Nephron (organoid): Measurements from ENCODE around the gene LHFPL2.

Source experiments
- H3K27ac Mint-ChIP-seq, 3 experiments: 2 replicates each; pipeline ENCODE4 v1.8.0; 2020; ENCODE audit warnings: mixed read lengths in 3 of 3, mild to moderate bottlenecking in 2 of 3, moderate library complexity in 1 of 3
- H3K27me3 Mint-ChIP-seq: 2 replicates; pipeline ENCODE4 v1.8.0; 2021; ENCODE audit warnings: low read depth, mild to moderate bottlenecking, moderate library complexity, mixed read lengths
- H3K36me3 Mint-ChIP-seq: 2 replicates; pipeline ENCODE4 v1.8.0; 2020; ENCODE audit warnings: low read depth, mixed read lengths
- H3K4me1 Mint-ChIP-seq: 2 replicates; pipeline ENCODE4 v1.8.0; 2020; ENCODE audit warnings: mixed read lengths
- H3K4me3 Mint-ChIP-seq, 3 experiments: 2 replicates each; pipeline ENCODE4 v1.8.0; 2020; ENCODE audit warnings: mild to moderate bottlenecking in 3 of 3, mixed read lengths in 3 of 3, moderate library complexity in 2 of 3
- H3K9me3 Mint-ChIP-seq: 2 replicates; pipeline ENCODE4 v1.8.0; 2020; ENCODE audit warnings: mixed read lengths
- TF ChIP-seq, protein P1 (sequence below), 3 experiments: fragments of 200-600 bp; sonication (generic); IDR thresholded peaks; one replicate each; pipeline ENCODE4 v1.5.0; 2021; ENCODE audit warnings: antibody characterized with exemption in 3 of 3; ENCODE audit not compliant: unreplicated experiment in 3 of 3

LHFPL2 gene

DNA sequence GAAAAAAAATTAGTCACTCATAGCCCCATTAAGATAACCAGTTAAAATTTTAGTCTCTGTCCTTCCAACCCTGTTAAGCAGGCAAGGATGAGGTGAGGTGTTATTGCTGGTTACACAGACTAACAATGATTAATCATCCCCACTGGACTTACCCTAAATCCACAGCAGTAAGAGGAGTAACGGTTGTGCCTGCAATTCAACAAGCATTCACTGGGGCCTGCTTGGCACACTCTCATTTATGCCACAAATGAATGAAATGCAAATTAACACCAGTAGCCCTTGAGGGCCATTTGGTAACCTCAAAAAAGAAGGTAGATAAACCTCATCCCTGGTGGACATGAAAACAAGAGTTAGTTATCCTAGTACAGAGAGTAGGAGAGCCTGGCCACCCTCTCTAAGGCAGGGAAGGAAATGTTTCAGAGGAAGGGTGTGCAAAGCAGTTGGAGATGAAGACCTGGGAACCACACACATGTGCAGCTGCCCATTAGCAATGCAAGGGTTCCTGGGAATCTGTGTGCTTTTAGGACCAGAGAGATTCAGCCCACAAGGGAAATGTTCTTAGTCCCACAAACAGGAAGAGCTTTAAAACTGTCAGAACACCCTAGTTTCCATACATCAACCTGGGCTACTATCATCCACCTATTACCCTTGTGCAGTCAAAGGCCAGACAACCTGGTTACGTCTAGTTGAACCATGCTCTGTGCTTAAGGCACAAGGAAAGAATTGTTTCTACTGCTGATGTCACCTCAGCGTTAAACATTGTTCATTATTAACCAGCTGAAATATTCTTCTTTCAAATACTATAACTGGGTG lies 7.7 kb downstream of the LHFPL2 start:
- Mint-ChIP-seq H3K27ac (peak overlapping the region; percentile 85 to 88 (median 85)), H3K36me3 (peaks cover 24% of the 10 kb centered on the region)

DNA sequence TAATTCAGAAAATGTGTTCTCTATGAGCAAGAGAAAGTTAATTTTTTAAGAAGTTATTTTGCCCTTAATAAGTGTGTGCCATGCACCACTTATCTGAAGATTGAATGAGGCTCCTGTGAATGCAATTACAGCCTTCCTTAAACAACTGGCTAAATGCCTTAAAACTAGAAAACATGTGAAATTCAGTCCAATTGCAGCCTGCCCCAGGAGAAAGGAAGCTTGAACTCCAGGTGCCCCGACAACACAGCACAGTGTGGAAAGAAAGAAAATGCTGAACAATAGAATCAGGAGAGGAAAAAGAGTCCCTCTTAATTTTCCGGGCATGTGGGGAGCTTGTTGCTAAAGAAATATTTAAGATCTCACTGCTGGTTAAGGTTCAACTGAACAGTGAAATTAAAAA lies 8.8 kb downstream of the LHFPL2 start:
- peak overlapping the region; percentile 1 to 43 (median 13) for H3K4me3 Mint-ChIP-seq
- H3K27ac Mint-ChIP-seq = peak overlapping the region; percentile 85 to 88 (median 85)
- peaks cover 29% of the 10 kb centered on the region for H3K36me3 Mint-ChIP-seq
- H3K9me3 Mint-ChIP-seq = no peaks in the 10 kb centered on the region
- H3K27me3 Mint-ChIP-seq = peaks cover 3% of the 10 kb centered on the region
- H3K4me1 Mint-ChIP-seq = peaks cover 73% of the 10 kb centered on the region
- TF ChIP-seq, protein P1, sequence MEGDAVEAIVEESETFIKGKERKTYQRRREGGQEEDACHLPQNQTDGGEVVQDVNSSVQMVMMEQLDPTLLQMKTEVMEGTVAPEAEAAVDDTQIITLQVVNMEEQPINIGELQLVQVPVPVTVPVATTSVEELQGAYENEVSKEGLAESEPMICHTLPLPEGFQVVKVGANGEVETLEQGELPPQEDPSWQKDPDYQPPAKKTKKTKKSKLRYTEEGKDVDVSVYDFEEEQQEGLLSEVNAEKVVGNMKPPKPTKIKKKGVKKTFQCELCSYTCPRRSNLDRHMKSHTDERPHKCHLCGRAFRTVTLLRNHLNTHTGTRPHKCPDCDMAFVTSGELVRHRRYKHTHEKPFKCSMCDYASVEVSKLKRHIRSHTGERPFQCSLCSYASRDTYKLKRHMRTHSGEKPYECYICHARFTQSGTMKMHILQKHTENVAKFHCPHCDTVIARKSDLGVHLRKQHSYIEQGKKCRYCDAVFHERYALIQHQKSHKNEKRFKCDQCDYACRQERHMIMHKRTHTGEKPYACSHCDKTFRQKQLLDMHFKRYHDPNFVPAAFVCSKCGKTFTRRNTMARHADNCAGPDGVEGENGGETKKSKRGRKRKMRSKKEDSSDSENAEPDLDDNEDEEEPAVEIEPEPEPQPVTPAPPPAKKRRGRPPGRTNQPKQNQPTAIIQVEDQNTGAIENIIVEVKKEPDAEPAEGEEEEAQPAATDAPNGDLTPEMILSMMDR (IDR thresholded peaks at IDR 0.05; ENCODE audit: unreplicated experiment in 3 of 3) = no peak

More for the DNA sequence above, 7.7 kb downstream of the LHFPL2 start:
- H3K27me3 Mint-ChIP-seq = peaks cover 5% of the 10 kb centered on the region
- peak overlapping the region; percentile 7 to 46 (median 8) for H3K4me3 Mint-ChIP-seq
- TF ChIP-seq, protein P1 (IDR thresholded peaks at IDR 0.05; ENCODE audit: unreplicated experiment in 3 of 3) = no peak
- H3K4me1 Mint-ChIP-seq = peaks cover 69% of the 10 kb centered on the region
- no peaks in the 10 kb centered on the region for H3K9me3 Mint-ChIP-seq

DNA sequence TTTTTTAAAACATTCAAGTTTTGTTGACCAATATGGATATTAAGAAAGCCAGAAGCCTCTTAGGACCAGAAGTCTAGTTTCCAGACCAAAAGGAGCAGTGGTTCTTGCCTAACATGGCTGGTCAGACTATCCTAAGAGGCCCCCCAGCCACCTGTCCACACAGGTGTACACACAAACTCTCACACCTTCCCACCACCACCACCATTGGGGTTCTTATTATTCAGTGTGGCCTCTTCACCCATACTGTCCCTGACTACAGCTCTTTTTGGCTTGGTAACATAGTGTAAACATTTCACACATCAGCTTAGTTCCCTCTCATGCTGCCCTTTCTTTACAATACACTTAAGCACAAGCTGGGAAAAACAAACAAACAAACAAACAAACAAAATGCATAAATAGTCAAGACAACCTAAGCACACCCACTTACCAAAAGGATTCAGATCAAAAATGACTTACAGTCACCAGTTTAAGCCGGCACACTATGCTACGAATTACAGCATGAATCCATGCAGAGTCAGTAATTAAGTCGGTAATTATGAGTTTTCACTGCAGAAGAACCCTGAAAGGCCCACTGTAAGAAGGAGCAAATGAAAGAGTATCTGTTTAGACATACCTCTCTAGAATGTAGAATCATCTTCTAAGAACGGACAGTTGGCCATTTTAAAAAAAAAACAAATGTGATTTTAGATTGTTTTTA lies 9.5 kb downstream of the LHFPL2 start:
- Mint-ChIP-seq H3K4me3 (peak overlapping the region; percentile 26 to 60 (median 29)), H3K36me3 (peaks cover 29% of the 10 kb centered on the region), H3K27ac (peak overlapping the region; percentile 85 to 95 (median 85)), H3K4me1 (peaks cover 73% of the 10 kb centered on the region), H3K27me3 (no peaks in the 10 kb centered on the region), H3K9me3 (no peaks in the 10 kb centered on the region)
- TF ChIP-seq, protein P1 (IDR thresholded peaks at IDR 0.05; ENCODE audit: unreplicated experiment in 3 of 3) = no peak

DNA sequence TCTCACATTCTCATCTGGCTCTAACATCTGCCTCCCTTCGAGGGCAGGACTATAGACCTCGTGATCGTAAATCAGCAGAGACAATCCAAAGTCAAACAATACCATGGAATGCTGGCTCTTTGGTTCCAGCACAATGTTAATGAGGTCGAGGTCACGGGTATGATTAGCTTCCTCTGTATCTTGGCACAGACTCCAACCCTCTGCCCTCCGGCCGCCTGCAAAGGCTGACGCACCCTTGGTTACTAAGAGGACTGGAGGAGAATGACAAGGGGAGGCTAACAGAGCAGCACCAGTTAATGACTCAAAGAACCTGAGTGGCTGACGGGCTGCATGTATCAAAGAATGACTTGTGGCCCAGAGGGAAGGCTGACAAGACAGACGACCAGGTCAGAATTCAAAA lies 10.1 kb downstream of the LHFPL2 start:
- TF ChIP-seq, protein P1 (IDR thresholded peaks at IDR 0.05; ENCODE audit: unreplicated experiment in 3 of 3) = no peak
- Mint-ChIP-seq H3K27me3 (no peaks in the 10 kb centered on the region), H3K4me3 (peak overlapping the region; percentile 37 to 66 (median 59)), H3K4me1 (peaks cover 78% of the 10 kb centered on the region), H3K9me3 (no peaks in the 10 kb centered on the region), H3K27ac (peak overlapping the region; percentile 85 to 95 (median 92)), H3K36me3 (peaks cover 27% of the 10 kb centered on the region)

DNA sequence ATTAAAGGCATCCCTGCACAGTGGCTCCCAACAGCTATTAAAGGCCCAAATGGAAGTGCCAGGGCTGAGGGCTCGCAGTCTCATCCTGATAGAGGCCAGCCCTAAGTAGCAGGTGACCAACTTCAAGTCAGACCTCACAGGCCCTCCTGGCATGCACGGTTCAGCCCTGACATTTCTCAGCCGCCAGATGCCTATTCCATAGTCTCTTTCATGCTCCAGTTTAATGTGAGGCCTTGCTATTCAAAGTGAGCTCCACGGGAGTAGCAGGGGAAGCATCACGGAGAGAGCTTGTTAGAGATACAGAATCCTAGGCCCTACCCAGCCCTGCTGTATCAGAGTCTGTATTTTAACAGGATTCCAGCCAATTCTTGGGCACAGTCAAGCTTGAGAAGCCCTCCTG lies 11.1 kb downstream of the LHFPL2 start:
- Mint-ChIP-seq H3K4me3 (no peak overlapping the region), H3K4me1 (peaks cover 75% of the 10 kb centered on the region), H3K27ac (no peak overlapping the region), H3K9me3 (no peaks in the 10 kb centered on the region), H3K36me3 (peaks cover 26% of the 10 kb centered on the region), H3K27me3 (no peaks in the 10 kb centered on the region)
- TF ChIP-seq, protein P1 (IDR thresholded peaks at IDR 0.05; ENCODE audit: unreplicated experiment in 3 of 3) = no peak
